PC-9 (cell line): ENCODE results near the gene ZMYM2. TPM values are rescaled to one million over a fixed set of nuclear protein-coding genes. Genes with fewer than 3 reads are reported as not detected.

Experiments
- BruUV-seq: library from RNA; stranded (reverse); fragments of 400-500 nt; replicated peaks from 2 replicates; lab custom pipeline; 2021; lab: Mats Ljungman, UMichigan
- CTCF ChIA-PET: fragments of 300-600 bp; sonication (Branson Sonifier 250); formaldehyde crosslinking; loops from one replicate; lab custom pipeline; 2022; ENCODE audit warnings: antibody characterized with exemption; lab: Charles Lee
- POLR2A ChIA-PET: fragments of 300-600 bp; sonication (Branson Sonifier 250); formaldehyde crosslinking; loops from one replicate; lab custom pipeline; 2022; ENCODE audit warnings: antibody characterized with exemption; ENCODE audit not compliant: unreplicated experiment; lab: Charles Lee
- DNase-seq, 2 experiments: peaks; one replicate each; pipeline versions ENCODE4 v3.0.0 to v3.0.0-alpha.2; 2015 to 2022; ENCODE audit warnings: mixed read lengths in 1 of 2
- H2AFZ ChIP-seq: fragments of 200-600 bp; sonication (generic); 2 replicates; pipeline ENCODE4 v1.8.1; 2017; ENCODE audit warnings: antibody characterized with exemption
- H3F3A ChIP-seq: fragments of 200-600 bp; sonication (generic); 2 replicates; pipeline ENCODE4 v1.8.1; 2017; ENCODE audit warnings: antibody characterized with exemption, mild to moderate bottlenecking, low read depth; ENCODE audit not compliant: insufficient read depth
- H3K27ac ChIP-seq: fragments of 200-600 bp; sonication (generic); 2 replicates; pipeline ENCODE4 v1.6.1; 2016; ENCODE audit warnings: mixed run types
- H3K27me3 ChIP-seq: fragments of 200-600 bp; sonication (generic); 2 replicates; pipeline ENCODE4 v1.6.1; 2016; ENCODE audit warnings: low read depth, mixed run types; ENCODE audit not compliant: insufficient read depth
- H3K36me3 ChIP-seq: fragments of 200-600 bp; sonication (generic); 2 replicates; pipeline ENCODE4 v1.6.1; 2016; ENCODE audit warnings: low read depth, mixed run types
- H3K4me1 ChIP-seq: fragments of 200-600 bp; sonication (generic); replicated peaks from 2 replicates; pipeline ENCODE4 v1.6.1; 2016; ENCODE audit warnings: mixed run types; ENCODE audit not compliant: insufficient read depth
- H3K4me2 ChIP-seq: fragments of 200-600 bp; sonication (generic); 2 replicates; pipeline ENCODE4 v1.6.1; 2017; ENCODE audit warnings: mixed run types
- H3K4me3 ChIP-seq: fragments of 200-600 bp; sonication (generic); 2 replicates; pipeline ENCODE4 v1.6.1; 2016; ENCODE audit warnings: mixed run types
- H3K79me2 ChIP-seq: fragments of 200-600 bp; sonication (generic); 2 replicates; pipeline ENCODE4 v1.6.1; 2017; ENCODE audit warnings: low read depth, mixed run types
- H3K9me2 ChIP-seq: fragments of 200-600 bp; sonication (generic); 2 replicates; pipeline ENCODE4 v1.8.1; 2017; ENCODE audit warnings: mild to moderate bottlenecking; ENCODE audit not compliant: insufficient read depth
- H3K9me3 ChIP-seq: fragments of 200-600 bp; sonication (generic); 2 replicates; pipeline ENCODE4 v1.8.1; 2016; ENCODE audit warnings: low read depth; ENCODE audit not compliant: insufficient read depth
- H4K20me1 ChIP-seq: fragments of 200-600 bp; sonication (generic); 2 replicates; pipeline ENCODE4 v1.8.1; 2017; ENCODE audit not compliant: insufficient read depth
- CTCF ChIP-seq: fragments of 200-600 bp; sonication (generic); conservative IDR thresholded peaks from 2 replicates; pipeline ENCODE4 v1.6.1; 2017; ENCODE audit warnings: mixed run types, antibody characterized with exemption, mild to moderate bottlenecking, moderate library complexity
- EZH2 ChIP-seq: fragments of 200-600 bp; sonication (generic); IDR thresholded peaks from 2 replicates; pipeline ENCODE4 v1.8.0; 2017; ENCODE audit warnings: antibody characterized with exemption, low read depth
- intact Hi-C: fragments of 100-400 bp; cut with micrococcal nuclease; formaldehyde crosslinking; loops from one replicate; pipeline ENCODE4 v1.10.0; 2022; ENCODE audit not compliant: unreplicated experiment
- total RNA-seq: library from RNA; stranded (reverse); gene quantifications from 2 replicates; pipeline ENCODE4 v1.2.3, GENCODE V29; 2021

Gene ZMYM2
- total RNA-seq, 1 experiment from 2014 or later = 55.1 TPM

- H3K27ac ChIP-seq = no peak overlapping the region
- H3K27me3 ChIP-seq = no peaks in the 10 kb centered on the region
- H3K79me2 ChIP-seq = peaks cover 3% of the 10 kb centered on the region
- H4K20me1 ChIP-seq = peaks cover 12% of the 10 kb centered on the region
- peaks cover 49% of the 10 kb centered on the region for H3F3A ChIP-seq
- DNase-seq = no peak
- no peak overlapping the region for H3K4me3 ChIP-seq
- TF ChIP-seq CTCF (no peak), EZH2 (no peak)
- no peak overlapping the region for H3K4me2 ChIP-seq
- H3K9me3 ChIP-seq = no peaks in the 10 kb centered on the region
- intact Hi-C loops = no loop called here
- H2AFZ ChIP-seq = no peak overlapping the region
- H3K9me2 ChIP-seq = no peaks in the 10 kb centered on the region
- POLR2A ChIA-PET = no interaction called here
- H3K4me1 ChIP-seq = peaks cover 20% of the 10 kb centered on the region
- H3K36me3 ChIP-seq = peaks cover 16% of the 10 kb centered on the region; the same call in 1 of the 2 replicates
- no TSS peak for BruUV-seq
- CTCF ChIA-PET = no interaction called here
Measured at GRCh38 chr13:20024702-20025101, 66.2 kb downstream of the ZMYM2 start.

- TF ChIP-seq EZH2 (no peak), CTCF (no peak)
- DNase-seq = no peak
- Histone ChIP-seq H3K27me3 (no peaks in the 10 kb centered on the region), H4K20me1 (0 out of 2 replicates have a peak, but pooled peaks cover 5% of the 10 kb centered on the region), H3K36me3 (peaks cover 19% of the 10 kb centered on the region; the same call in 1 of the 2 replicates), H3K79me2 (no peaks in the 10 kb centered on the region), H3K4me3 (no peak overlapping the region), H3K9me3 (no peaks in the 10 kb centered on the region), H3F3A (peaks cover 24% of the 10 kb centered on the region; the same call in 1 of the 2 replicates), H3K9me2 (no peaks in the 10 kb centered on the region), H2AFZ (no peak overlapping the region), H3K4me1 (no peaks in the 10 kb centered on the region), H3K27ac (no peak overlapping the region), H3K4me2 (no peak overlapping the region)
- BruUV-seq = no TSS peak
- ChIA-PET POLR2A (no interaction called here), CTCF (no interaction called here)
- intact Hi-C loops = no loop called here
Measured at GRCh38 chr13:20028953-20029352, 70.4 kb downstream of the ZMYM2 start.

GRCh38 chr13:20033486-20033885, 75.0 kb downstream of the ZMYM2 start:
- intact Hi-C loops = no loop called here
- Histone ChIP-seq H3K9me2 (peaks cover 3% of the 10 kb centered on the region; the same call in 1 of the 2 replicates), H3K27me3 (no peaks in the 10 kb centered on the region), H3K27ac (no peak overlapping the region), H3F3A (peaks cover 15% of the 10 kb centered on the region; the same call in 1 of the 2 replicates), H2AFZ (no peak overlapping the region), H3K4me3 (no peak overlapping the region), H3K9me3 (no peaks in the 10 kb centered on the region), H3K4me1 (no peaks in the 10 kb centered on the region), H3K79me2 (no peaks in the 10 kb centered on the region), H3K36me3 (peaks cover 12% of the 10 kb centered on the region), H3K4me2 (no peak overlapping the region), H4K20me1 (peaks cover 9% of the 10 kb centered on the region; the same call in 1 of the 2 replicates)
- BruUV-seq = no TSS peak
- ChIA-PET CTCF (interaction anchor here (0.5 kb wide), 1 partner anchor 19 kb away, joined by 9 read pairs; no protein-coding TSS in a partner anchor), POLR2A (no interaction called here)
- TF ChIP-seq CTCF (no peak), EZH2 (no peak)
- DNase-seq = no peak
